Testis (tissue), 2 donors: Measurements from ENCODE around the gene AGAP1.

Experiments used
- CTCF ChIP-seq, 3 experiments: fragments of 450-650 bp in 2 of 3; fragments of 200-600 bp in 1 of 3; sonication (generic) in 1 of 3; IDR thresholded peaks; one replicate each; pipeline ENCODE4 v1.5.1; 2016 to 2019; ENCODE audit warnings: antibody characterized with exemption in 3 of 3, mild to moderate bottlenecking in 2 of 3, moderate library complexity in 1 of 3
- POLR2A ChIP-seq: fragments of 450-650 bp; IDR thresholded peaks from one replicate; pipeline ENCODE4 v1.6.1; 2017; ENCODE audit warnings: antibody characterized with exemption, mild to moderate bottlenecking, moderate library complexity

- TF ChIP-seq CTCF (IDR thresholded peaks at IDR 0.05), result no peak
- no peak for TF ChIP-seq POLR2A
Measured at GRCh38 chr2:235762832-235763598, 269.2 kb downstream of the AGAP1 start.
